ENCODE results near the gene FGFR3.

DNA sequence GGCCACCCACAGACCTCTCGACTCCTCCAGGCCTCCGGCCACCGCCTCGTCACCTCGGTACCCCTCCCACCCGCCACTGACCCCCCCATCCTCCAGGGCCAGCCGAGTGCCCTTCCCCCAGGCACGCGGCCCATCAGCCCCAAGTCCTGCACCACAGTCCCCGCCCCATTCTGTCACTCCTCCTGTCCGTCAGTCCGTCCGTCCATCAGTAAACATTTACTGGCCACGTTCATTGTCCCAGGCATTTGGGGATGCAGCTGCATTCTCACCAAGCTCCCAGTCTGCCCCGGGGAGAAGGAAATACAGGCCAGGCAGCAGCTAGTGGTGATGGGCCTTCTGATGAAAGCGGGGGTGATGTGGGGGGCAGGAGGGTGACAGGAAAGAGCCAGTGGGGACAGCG, 35.3 kb upstream of the FGFR3 start:
- TF ChIP-seq EP300 (IDR thresholded peaks at IDR 0.05) (no peak), POLR2A (IDR thresholded peaks at IDR 0.05; ENCODE audit: low read depth) (no peak), POLR2AphosphoS5 (IDR thresholded peaks at IDR 0.05) (no peak)
- TF ChIP-seq, protein P1, sequence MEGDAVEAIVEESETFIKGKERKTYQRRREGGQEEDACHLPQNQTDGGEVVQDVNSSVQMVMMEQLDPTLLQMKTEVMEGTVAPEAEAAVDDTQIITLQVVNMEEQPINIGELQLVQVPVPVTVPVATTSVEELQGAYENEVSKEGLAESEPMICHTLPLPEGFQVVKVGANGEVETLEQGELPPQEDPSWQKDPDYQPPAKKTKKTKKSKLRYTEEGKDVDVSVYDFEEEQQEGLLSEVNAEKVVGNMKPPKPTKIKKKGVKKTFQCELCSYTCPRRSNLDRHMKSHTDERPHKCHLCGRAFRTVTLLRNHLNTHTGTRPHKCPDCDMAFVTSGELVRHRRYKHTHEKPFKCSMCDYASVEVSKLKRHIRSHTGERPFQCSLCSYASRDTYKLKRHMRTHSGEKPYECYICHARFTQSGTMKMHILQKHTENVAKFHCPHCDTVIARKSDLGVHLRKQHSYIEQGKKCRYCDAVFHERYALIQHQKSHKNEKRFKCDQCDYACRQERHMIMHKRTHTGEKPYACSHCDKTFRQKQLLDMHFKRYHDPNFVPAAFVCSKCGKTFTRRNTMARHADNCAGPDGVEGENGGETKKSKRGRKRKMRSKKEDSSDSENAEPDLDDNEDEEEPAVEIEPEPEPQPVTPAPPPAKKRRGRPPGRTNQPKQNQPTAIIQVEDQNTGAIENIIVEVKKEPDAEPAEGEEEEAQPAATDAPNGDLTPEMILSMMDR (IDR thresholded peaks at IDR 0.05), result no peak

Data from esophagus muscularis mucosa (tissue), 4 donors.